DOHH2 (cell line): ENCODE results near the gene NAXD.

Experiments
- H3F3A ChIP-seq: fragments of 200-600 bp; sonication (generic), shearing (Covaris generic); 2 replicates; pipeline ENCODE4 v1.6.0; 2016; ENCODE audit warnings: antibody characterized with exemption, mild to moderate bottlenecking; ENCODE audit not compliant: control insufficient read depth, insufficient read depth
- H3K27ac ChIP-seq: fragments of 200-600 bp; sonication (generic); 2 replicates; pipeline ENCODE4 v1.5.1; 2014; ENCODE audit warnings: low read depth, mild to moderate bottlenecking, low read length, moderate library complexity
- H3K27me3 ChIP-seq: fragments of 200-600 bp; sonication (generic); 2 replicates; pipeline ENCODE4 v1.6.1; 2014; ENCODE audit warnings: mild to moderate bottlenecking, low read length, mixed read lengths; ENCODE audit not compliant: control insufficient read depth
- H3K36me3 ChIP-seq: fragments of 200-600 bp; sonication (generic); 2 replicates; pipeline ENCODE4 v1.6.1; 2014; ENCODE audit warnings: mild to moderate bottlenecking, low read length, moderate library complexity, mixed read lengths; ENCODE audit not compliant: control insufficient read depth
- H3K4me1 ChIP-seq: fragments of 200-600 bp; sonication (generic); 2 replicates; pipeline ENCODE4 v1.6.1; 2014; ENCODE audit warnings: mild to moderate bottlenecking, low read length, mixed read lengths; ENCODE audit not compliant: control insufficient read depth
- H3K4me2 ChIP-seq: fragments of 200-600 bp; sonication (generic); 2 replicates; pipeline ENCODE4 v1.6.0; 2014; ENCODE audit warnings: mild to moderate bottlenecking, low read length, moderate library complexity
- H3K4me3 ChIP-seq: fragments of 200-600 bp; sonication (generic); 2 replicates; pipeline ENCODE4 v1.5.1; 2014; ENCODE audit warnings: mild to moderate bottlenecking, low read length, mixed read lengths
- H3K79me2 ChIP-seq: fragments of 200-600 bp; sonication (generic); 2 replicates; pipeline ENCODE4 v1.6.1; 2014; ENCODE audit warnings: mild to moderate bottlenecking, low read length, mixed read lengths; ENCODE audit not compliant: control insufficient read depth
- H3K9me2 ChIP-seq: fragments of 200-600 bp; sonication (generic); replicated peaks from 2 replicates; pipeline ENCODE4 v1.6.1; 2014; ENCODE audit warnings: mild to moderate bottlenecking, low read length, mixed read lengths; ENCODE audit not compliant: control insufficient read depth
- H3K9me3 ChIP-seq: fragments of 200-600 bp; sonication (generic); 2 replicates; pipeline ENCODE4 v1.6.1; 2014; ENCODE audit warnings: antibody characterized with exemption, low read length, mixed read lengths; ENCODE audit not compliant: control insufficient read depth, insufficient read depth
- H4K20me1 ChIP-seq: fragments of 200-600 bp; sonication (generic); 2 replicates; pipeline ENCODE4 v1.6.0; 2014; ENCODE audit warnings: low read depth, mild to moderate bottlenecking, antibody characterized with exemption, low read length, moderate library complexity; ENCODE audit not compliant: control insufficient read depth, insufficient read depth
- EZH2phosphoT487 ChIP-seq: fragments of 200-600 bp; sonication (generic); IDR thresholded peaks from 2 replicates; pipeline ENCODE4 v1.6.1; 2017; ENCODE audit warnings: borderline replicate concordance, mild to moderate bottlenecking, antibody characterized with exemption, low read length, moderate library complexity, mixed read lengths
- TF ChIP-seq, protein P1 (sequence below): fragments of 200-600 bp; sonication (generic); IDR thresholded peaks from one replicate; pipeline ENCODE4 v1.5.1; 2014; ENCODE audit warnings: antibody characterized with exemption, mild to moderate bottlenecking, low read depth, low read length; ENCODE audit not compliant: poor library complexity, severe bottlenecking

NAXD gene

GRCh38 chr13:110684388-110685056 lies 69.2 kb downstream of the NAXD start:
- H3K36me3 ChIP-seq, result peaks cover 62% of the 10 kb centered on the region
- H3F3A ChIP-seq, result peaks cover 6% of the 10 kb centered on the region; the same call in 1 of the 2 replicates
- no peaks in the 10 kb centered on the region for H3K9me3 ChIP-seq
- H4K20me1 ChIP-seq, result no peaks in the 10 kb centered on the region
- no peak overlapping the region for H3K4me2 ChIP-seq
- no peaks in the 10 kb centered on the region for H3K9me2 ChIP-seq
- no peak overlapping the region for H3K27ac ChIP-seq
- H3K79me2 ChIP-seq, result peaks cover 5% of the 10 kb centered on the region; the same call in 1 of the 2 replicates
- no peaks in the 10 kb centered on the region for H3K27me3 ChIP-seq
- H3K4me1 ChIP-seq, result no peaks in the 10 kb centered on the region
- no peak overlapping the region for H3K4me3 ChIP-seq
- TF ChIP-seq EZH2phosphoT487, result no peak
- TF ChIP-seq, protein P1, sequence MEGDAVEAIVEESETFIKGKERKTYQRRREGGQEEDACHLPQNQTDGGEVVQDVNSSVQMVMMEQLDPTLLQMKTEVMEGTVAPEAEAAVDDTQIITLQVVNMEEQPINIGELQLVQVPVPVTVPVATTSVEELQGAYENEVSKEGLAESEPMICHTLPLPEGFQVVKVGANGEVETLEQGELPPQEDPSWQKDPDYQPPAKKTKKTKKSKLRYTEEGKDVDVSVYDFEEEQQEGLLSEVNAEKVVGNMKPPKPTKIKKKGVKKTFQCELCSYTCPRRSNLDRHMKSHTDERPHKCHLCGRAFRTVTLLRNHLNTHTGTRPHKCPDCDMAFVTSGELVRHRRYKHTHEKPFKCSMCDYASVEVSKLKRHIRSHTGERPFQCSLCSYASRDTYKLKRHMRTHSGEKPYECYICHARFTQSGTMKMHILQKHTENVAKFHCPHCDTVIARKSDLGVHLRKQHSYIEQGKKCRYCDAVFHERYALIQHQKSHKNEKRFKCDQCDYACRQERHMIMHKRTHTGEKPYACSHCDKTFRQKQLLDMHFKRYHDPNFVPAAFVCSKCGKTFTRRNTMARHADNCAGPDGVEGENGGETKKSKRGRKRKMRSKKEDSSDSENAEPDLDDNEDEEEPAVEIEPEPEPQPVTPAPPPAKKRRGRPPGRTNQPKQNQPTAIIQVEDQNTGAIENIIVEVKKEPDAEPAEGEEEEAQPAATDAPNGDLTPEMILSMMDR, result no peak

DNA sequence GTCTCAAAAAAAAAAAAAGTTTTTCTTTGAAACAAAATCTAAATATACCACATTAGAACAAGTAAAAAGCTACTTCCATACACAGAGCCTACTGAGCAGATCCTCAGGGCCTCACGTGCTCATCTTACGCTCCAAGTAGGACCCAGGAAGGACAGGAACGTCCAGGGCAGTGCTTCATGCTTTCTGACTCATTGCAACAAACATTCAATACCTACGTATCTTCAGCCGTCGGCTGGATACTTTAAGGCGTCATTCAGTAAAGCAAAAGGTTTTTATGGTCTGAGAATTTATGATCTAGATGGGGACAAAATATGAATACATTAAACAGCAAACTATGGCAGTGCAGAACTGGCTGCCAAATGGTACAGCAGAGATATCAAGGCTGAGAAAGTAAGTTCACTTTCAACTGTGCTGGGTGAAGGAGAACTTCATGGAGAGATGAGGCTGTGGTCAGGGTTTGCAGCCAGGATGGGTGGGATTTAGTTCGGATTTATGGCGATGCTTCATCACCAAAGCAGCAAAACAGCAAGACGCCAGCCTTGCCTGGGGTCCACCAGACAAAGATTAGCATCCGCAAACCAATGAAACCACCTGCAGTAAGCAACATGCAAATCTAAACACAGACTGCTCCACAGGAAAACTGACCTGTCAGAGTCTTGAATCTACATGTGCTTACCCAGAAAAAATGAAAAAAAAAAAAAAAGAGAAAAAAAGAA lies 70.1 kb downstream of the NAXD start:
- H3K4me3 ChIP-seq, result no peak overlapping the region
- no peak for TF ChIP-seq EZH2phosphoT487
- TF ChIP-seq, protein P1, result no peak
- H3F3A ChIP-seq, result peaks cover 4% of the 10 kb centered on the region; the same call in 1 of the 2 replicates
- H3K4me2 ChIP-seq, result no peak overlapping the region
- no peak overlapping the region for H3K27ac ChIP-seq
- no peaks in the 10 kb centered on the region for H3K9me3 ChIP-seq
- H3K36me3 ChIP-seq, result peaks cover 61% of the 10 kb centered on the region
- H3K27me3 ChIP-seq, result no peaks in the 10 kb centered on the region
- H4K20me1 ChIP-seq, result no peaks in the 10 kb centered on the region
- no peaks in the 10 kb centered on the region for H3K9me2 ChIP-seq
- no peaks in the 10 kb centered on the region for H3K4me1 ChIP-seq
- peaks cover 6% of the 10 kb centered on the region; the same call in 1 of the 2 replicates for H3K79me2 ChIP-seq

DNA sequence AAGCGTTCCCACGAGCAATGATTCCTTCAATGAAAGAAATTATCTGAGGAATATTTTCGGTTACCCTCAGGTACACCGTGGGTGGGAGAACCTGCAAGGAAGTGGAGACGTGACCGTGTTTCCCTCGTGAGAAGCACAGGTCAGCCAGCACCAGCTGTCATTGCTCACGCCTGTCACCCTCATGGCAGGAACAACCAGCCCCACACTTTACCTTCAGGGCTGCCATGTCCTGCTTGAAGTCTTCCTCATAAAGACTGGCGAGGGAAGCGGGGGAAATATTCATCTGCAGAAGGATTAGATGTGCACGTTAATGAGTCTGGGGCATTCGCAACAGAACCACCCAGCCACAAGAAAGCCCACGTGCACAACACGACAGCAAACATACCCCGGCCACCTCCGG lies 72.4 kb downstream of the NAXD start:
- Histone ChIP-seq H3K79me2 (peaks cover 6% of the 10 kb centered on the region; the same call in 1 of the 2 replicates), H3K9me2 (no peaks in the 10 kb centered on the region), H3K4me2 (no peak overlapping the region), H3K4me3 (no peak overlapping the region), H3K9me3 (no peaks in the 10 kb centered on the region), H3F3A (0 out of 2 replicates have a peak, but pooled peaks cover 2% of the 10 kb centered on the region), H3K36me3 (peaks cover 56% of the 10 kb centered on the region), H4K20me1 (no peaks in the 10 kb centered on the region), H3K27me3 (no peaks in the 10 kb centered on the region), H3K4me1 (no peaks in the 10 kb centered on the region), H3K27ac (no peak overlapping the region)
- TF ChIP-seq EZH2phosphoT487, result no peak

DNA sequence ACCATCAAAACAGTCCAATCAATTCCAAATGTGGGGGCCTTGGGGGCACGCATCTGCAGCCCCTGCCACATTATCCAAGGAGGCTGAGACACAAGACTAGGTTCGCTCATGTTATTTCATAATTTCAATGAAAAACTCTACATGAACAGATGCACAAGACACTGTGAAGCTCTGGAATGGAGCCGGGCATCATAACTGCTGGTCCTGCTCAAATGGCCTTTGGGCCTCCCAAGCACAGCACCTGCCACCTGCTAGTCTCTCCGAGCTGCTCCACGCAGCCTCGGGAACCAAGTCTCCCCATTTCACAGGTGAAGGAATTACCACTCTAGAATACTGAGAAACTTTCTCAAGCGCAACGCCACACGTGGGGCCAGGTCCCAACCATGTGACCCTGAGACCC lies 73.7 kb downstream of the NAXD start:
- H3K9me2 ChIP-seq, result no peaks in the 10 kb centered on the region
- H3K4me1 ChIP-seq, result no peaks in the 10 kb centered on the region
- H3K4me3 ChIP-seq, result no peak overlapping the region
- H3K4me2 ChIP-seq, result no peak overlapping the region
- H4K20me1 ChIP-seq, result no peaks in the 10 kb centered on the region
- H3K27ac ChIP-seq, result no peak overlapping the region
- H3K27me3 ChIP-seq, result no peaks in the 10 kb centered on the region
- H3K36me3 ChIP-seq, result peaks cover 46% of the 10 kb centered on the region
- TF ChIP-seq EZH2phosphoT487, result no peak
- TF ChIP-seq, protein P1, result no peak
- H3K79me2 ChIP-seq, result peaks cover 6% of the 10 kb centered on the region; the same call in 1 of the 2 replicates
- no peaks in the 10 kb centered on the region for H3F3A ChIP-seq
- no peaks in the 10 kb centered on the region for H3K9me3 ChIP-seq
